ENCODE data around the gene ITPRIPL2. TPM values are rescaled to one million over a fixed set of nuclear protein-coding genes. Genes with fewer than 3 reads are reported as not detected.
A peak's percentile ranks its signal among the peaks of the same experiment; 100 is the strongest.

The ITPRIPL2 gene
- total and polyA plus RNA-seq, 2 of the 13 experiments (the other 11 are each of a cell fraction or from before 2014, with no cell fraction given), result 5.9 to 12.6 TPM

GRCh38 chr16:19067349-19068236 lies 46.2 kb upstream of the ITPRIPL2 start, which contains the start of gene COQ7 (continued):
- TF ChIP-seq ZBTB37 (CRISPR knock-in tag; IDR thresholded peaks at IDR 0.05) (no peak), ZNF281 (CRISPR knock-in tag; IDR thresholded peaks at IDR 0.05; ENCODE audit: borderline replicate concordance) (peak; percentile 4; the same call in 1 of the 2 replicates), HDAC2 (CRISPR knock-in tag; IDR thresholded peaks at IDR 0.05) (peak; percentile 82), CHCHD3 (CRISPR knock-in tag; IDR thresholded peaks at IDR 0.05) (peak; percentile 87; the same call in 1 of the 2 replicates), ZNF207 (IDR thresholded peaks at IDR 0.05; ENCODE audit: borderline replicate concordance) (no peak), ZNF569 (CRISPR knock-in tag; IDR thresholded peaks at IDR 0.05; ENCODE audit: borderline replicate concordance) (no peak), MBNL3 (CRISPR knock-in tag; conservative IDR thresholded peaks at IDR 0.05) (no peak), CTCF (CRISPR knock-in tag; IDR thresholded peaks at IDR 0.05) (peak; percentile 19; the same call in 1 of the 2 replicates), FLYWCH1 (CRISPR knock-in tag; IDR thresholded peaks at IDR 0.05) (no peak), ZZZ3 (CRISPR knock-in tag; IDR thresholded peaks at IDR 0.05; ENCODE audit: borderline replicate concordance) (peak; percentile 68), ZFP37 (CRISPR knock-in tag; IDR thresholded peaks at IDR 0.05; ENCODE audit: borderline replicate concordance) (no peak), LBX2 (CRISPR knock-in tag; IDR thresholded peaks at IDR 0.05; ENCODE audit: borderline replicate concordance) (no peak; the same call in none of the 2 replicates), ZGPAT (CRISPR knock-in tag; IDR thresholded peaks at IDR 0.05) (peak; percentile 93), MLX (CRISPR knock-in tag; IDR thresholded peaks at IDR 0.05) (peak; percentile 38), TBX3 (IDR thresholded peaks at IDR 0.05; ENCODE audit: borderline replicate concordance) (peak; percentile 61; the same call in 1 of the 2 replicates), BCL3 (CRISPR knock-in tag; IDR thresholded peaks at IDR 0.05) (peak; percentile 88; the same call in 1 of the 2 replicates), SIX4 (CRISPR knock-in tag; IDR thresholded peaks at IDR 0.05) (no peak; the same call in none of the 2 replicates)

Measured in HepG2 (cell line).